Kidney (tissue), 14 donors: ENCODE results near the gene CCDC12. TPM values are rescaled to one million over a fixed set of nuclear protein-coding genes. Genes with fewer than 3 reads are reported as not detected.

Experiments used
- DNase-seq, 5 donors: peaks; one replicate each; pipeline ENCODE4 v3.0.0-alpha.2; 2013 to 2020
- FAIRE-seq: peaks from 2 replicates; lab custom pipeline; 2012; peaks lifted over from hg19 to GRCh38; lab: Jason Lieb, UNC
- H3K27ac ChIP-seq, 2 donors: one replicate each; pipeline ENCODE4 v1.7.0; 2013; ENCODE audit warnings: low read depth in 2 of 2, low read length in 2 of 2, inconsistent platforms in 1 of 2
- H3K27me3 ChIP-seq: one replicate; pipeline ENCODE4 v1.7.1; 2013; ENCODE audit warnings: low read length, inconsistent platforms; ENCODE audit not compliant: control insufficient read depth, insufficient read depth
- H3K36me3 ChIP-seq, 3 donors: one replicate each; pipeline versions ENCODE4 v1.7.0 to v1.7.1; 2013; ENCODE audit warnings: low read length in 3 of 3, control low read depth in 1 of 3, inconsistent platforms in 1 of 3; ENCODE audit not compliant: insufficient read depth in 3 of 3, control insufficient read depth in 2 of 3
- H3K4me1 ChIP-seq, 3 donors: one replicate each; pipeline versions ENCODE4 v1.7.0 to v1.7.1; 2013; ENCODE audit warnings: low read length in 3 of 3, inconsistent platforms in 1 of 3, low read depth in 1 of 3; ENCODE audit not compliant: control insufficient read depth in 2 of 3, insufficient read depth in 2 of 3
- H3K4me3 ChIP-seq, 3 donors: one replicate each; pipeline versions ENCODE4 v1.7.0 to v1.8.1; 2013; ENCODE audit warnings: low read length in 3 of 3, control low read depth in 1 of 3, inconsistent platforms in 1 of 3
- H3K9ac ChIP-seq, 3 donors: one replicate each; pipeline versions ENCODE4 v1.7.0 to v1.7.1; 2013; ENCODE audit warnings: low read length in 3 of 3, control low read depth in 1 of 3, inconsistent platforms in 1 of 3
- H3K9me3 ChIP-seq, 3 donors: one replicate each; pipeline versions ENCODE4 v1.7.0 to v1.7.1; 2013; ENCODE audit warnings: low read length in 3 of 3, control low read depth in 1 of 3, inconsistent platforms in 1 of 3; ENCODE audit not compliant: control insufficient read depth in 2 of 3, insufficient read depth in 1 of 3
- CTCF ChIP-seq: IDR thresholded peaks from 3 replicates; pipeline ENCODE4 v1.5.1; 2012; ENCODE audit warnings: mild to moderate bottlenecking, moderate library complexity, borderline replicate concordance; ENCODE audit not compliant: insufficient read depth; ENCODE audit errors: extremely low read depth
- intact Hi-C: fragments of 100-400 bp; cut with DNase I; formaldehyde crosslinking; loops from one replicate; pipeline ENCODE4 v1.11.1; 2022
- polyA plus RNA-seq: library from polyadenylated mRNA; stranded (reverse); fragments of 350-450 nt; fragmentation: Illumina TruSeq; extraction: RNeasy Lipid Tissue Mini Kit (QIAGEN cat#74804); gene quantifications from one replicate; pipeline ENCODE4 v1.2.3, GENCODE V29; 2014; ENCODE audit warnings: low read depth, low replicate concordance; ENCODE audit not compliant: insufficient read depth
- total RNA-seq: library from RNA; stranded (reverse); fragmentation: NEBNext Ultra II Directional; extraction: Animal tissue kit (Norgen Biotek cat#: 25700); gene quantifications from one replicate; pipeline ENCODE4 v1.2.1, GENCODE V29; 2021
- donor health status: control.
- donor health status: control.
- donor health status: control.
- donor health status: control.
- donor health status: control.
- donor health status: DM: yes; HTN: yes; CAD: no.
- donor health status: Normal renal cell carcinoma (clear cell type).

Gene CCDC12
- total and polyA plus RNA-seq, 2 donors from 2014 or later: 59.7 to 85.6 TPM

- no peak for TF ChIP-seq CTCF
- no peaks in the 10 kb centered on the region for H3K27me3 ChIP-seq
- FAIRE-seq (no peak), DNase-seq (peak; percentile 74 to 84 (median 82))
- peak overlapping the region in 1 of 3 donors; percentile 63 for H3K9ac ChIP-seq
- intact Hi-C loops: no loop called here
- no peak overlapping the region for H3K4me3 ChIP-seq
- H3K27ac ChIP-seq: peak overlapping the region; percentile 71 to 76
- H3K9me3 ChIP-seq: no peaks in the 10 kb centered on the region
- H3K36me3 ChIP-seq: no peaks in the 10 kb centered on the region
- H3K4me1 ChIP-seq: peaks cover 0 to 21% (median 0%) of the 10 kb centered on the region in 3 donors
Measured at GRCh38 chr3:46981932-46982471, 5.5 kb upstream of the CCDC12 start.

DNA sequence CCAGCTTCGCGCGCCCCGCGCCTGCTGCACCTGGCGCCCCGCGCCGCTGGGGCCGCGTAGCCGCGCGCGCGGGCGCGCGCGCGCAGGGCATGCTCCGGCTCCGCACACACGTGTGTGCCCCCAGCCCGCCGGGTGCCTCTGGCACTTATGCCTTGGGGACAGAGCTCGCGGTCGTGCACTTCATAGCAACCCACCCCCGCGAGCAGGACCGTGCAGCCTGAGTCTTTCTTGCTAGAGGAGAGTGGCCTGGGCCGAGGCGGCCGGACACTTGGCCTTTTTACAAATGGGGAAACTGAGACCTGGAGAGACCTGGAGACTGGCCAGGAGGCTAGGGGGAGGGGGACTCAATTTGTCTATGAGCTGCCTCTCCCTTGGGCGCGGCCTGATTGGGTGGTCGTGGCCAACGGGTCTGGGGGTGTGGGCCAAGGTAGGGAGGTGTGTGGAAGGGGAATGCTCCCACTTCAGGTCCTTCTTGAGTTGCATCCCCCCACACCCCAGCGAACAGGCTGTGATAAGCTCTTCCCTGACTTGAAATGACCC, 3.5 kb upstream of the CCDC12 start:
- Histone ChIP-seq H3K9ac (peak overlapping the region; percentile 22 to 86 (median 61)), H3K9me3 (no peaks in the 10 kb centered on the region), H3K36me3 (no peaks in the 10 kb centered on the region), H3K4me3 (peak overlapping the region; percentile 36 to 93 (median 46)), H3K27ac (peak overlapping the region; percentile 76), H3K4me1 (peaks cover 0 to 18% (median 0%) of the 10 kb centered on the region in 3 donors), H3K27me3 (no peaks in the 10 kb centered on the region)
- intact Hi-C loops: no loop called here
- DNase-seq (peak in 3 of 5 donors; percentile 45 to 86 (median 79)), FAIRE-seq (no peak)
- TF ChIP-seq CTCF: no peak

DNA sequence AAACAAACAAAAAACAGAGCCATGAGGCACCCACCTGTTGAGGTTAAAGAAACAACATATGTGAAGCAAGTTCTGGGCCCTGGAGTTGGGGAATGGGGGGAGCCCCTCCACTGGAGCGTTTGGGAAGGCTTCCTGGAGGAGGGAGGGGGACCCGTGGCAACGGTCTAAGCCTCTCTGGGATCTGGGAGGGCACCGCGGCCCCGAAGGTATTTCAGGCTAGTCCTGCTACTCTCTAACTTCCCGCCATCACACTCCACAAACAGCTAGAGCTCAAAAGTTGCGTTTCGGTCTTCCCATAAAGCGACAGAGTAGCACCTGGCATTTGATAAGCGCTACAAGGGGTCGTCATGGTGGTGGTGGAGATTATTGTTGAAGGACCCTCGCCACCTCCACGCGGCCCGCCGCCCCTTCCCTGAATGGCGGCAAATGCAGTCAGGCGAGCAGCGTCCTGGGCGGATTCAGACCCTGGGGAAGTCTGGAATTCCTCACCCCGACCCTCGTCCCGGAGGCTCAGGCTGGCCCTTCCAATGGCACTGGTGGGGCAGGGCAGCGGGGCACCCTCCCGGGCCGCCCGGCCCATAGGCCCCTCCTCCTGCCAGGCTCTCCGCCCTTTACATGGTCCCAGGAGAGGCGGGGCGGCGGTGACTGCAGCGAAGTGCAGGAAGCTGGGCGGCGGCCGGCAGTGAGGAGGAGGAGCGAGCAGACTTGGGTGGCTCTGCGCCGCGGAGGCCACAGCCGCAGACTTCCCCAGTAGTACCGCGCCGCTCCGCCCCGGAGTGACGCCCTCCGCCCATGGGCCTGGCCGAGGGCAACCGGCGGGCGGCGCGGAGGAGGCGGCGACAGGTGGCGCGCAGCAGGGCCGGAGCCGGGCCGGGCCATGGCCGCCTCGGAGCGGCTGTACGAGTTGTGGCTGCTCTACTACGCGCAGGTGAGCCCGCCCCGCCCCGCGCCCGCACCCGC, 2.7 kb upstream of the CCDC12 start, which contains the start of gene NBEAL2:
TSS of gene NBEAL2 (plus strand) at position 682 of the 960 bp plus-strand sequence. CDS start at position 878, 196 bp downstream.
- intact Hi-C loops: no loop called here
- Histone ChIP-seq H3K27me3 (no peaks in the 10 kb centered on the region), H3K9ac (peak within 1 kb of the TSS; percentile 65 to 98 (median 86)), H3K27ac (peak within 1 kb of the TSS; percentile 76 to 96), H3K4me3 (peak within 1 kb of the TSS; percentile 55 to 93 (median 79)), H3K4me1 (peaks cover 0 to 23% (median 0%) of the 10 kb centered on the region in 3 donors), H3K36me3 (peaks cover 0 to 5% (median 0%) of the 10 kb centered on the region in 3 donors), H3K9me3 (no peaks in the 10 kb centered on the region)
- no peak for TF ChIP-seq CTCF
- DNase-seq (peak; percentile 94 to 99 (median 95)), FAIRE-seq (no peak)
